BLaER1 treated with 17β-estradiol and CSF1 and Interleukin-3, amounts not matched to agents 10 nM and 100 nM (cell line): ENCODE data around the gene TGDS.

Source experiments
- H3K27ac ChIP-seq, 11 experiments: shearing (Covaris generic); formaldehyde crosslinking; 2 replicates each; pipeline ENCODE4 v1.8.1; 2022
- H3K27me3 ChIP-seq, 11 experiments: shearing (Covaris generic); formaldehyde crosslinking; 2 replicates each; pipeline ENCODE4 v1.8.1; 2022
- H3K36me3 ChIP-seq, 11 experiments: shearing (Covaris generic); formaldehyde crosslinking; 2 replicates each; pipeline ENCODE4 v1.8.1; 2022
- H3K4me1 ChIP-seq, 10 experiments: shearing (Covaris generic); formaldehyde crosslinking; 2 replicates each; pipeline ENCODE4 v1.8.1; 2022
- H3K4me2 ChIP-seq, 11 experiments: shearing (Covaris generic); formaldehyde crosslinking; 2 replicates each; pipeline ENCODE4 v1.8.1; 2022
- H3K4me3 ChIP-seq, 10 experiments: shearing (Covaris generic); formaldehyde crosslinking; 2 replicates each; pipeline ENCODE4 v1.8.1; 2022
- H3K9ac ChIP-seq, 11 experiments: shearing (Covaris generic); formaldehyde crosslinking; 2 replicates each; pipeline ENCODE4 v1.8.1; 2022
- H3K9me3 ChIP-seq, 11 experiments: shearing (Covaris generic); formaldehyde crosslinking; replicated peaks in 1 of 11; 2 replicates each; pipeline ENCODE4 v1.8.1; 2022
- H4K20me1 ChIP-seq, 11 experiments: shearing (Covaris generic); formaldehyde crosslinking; 2 replicates each; pipeline ENCODE4 v1.8.1; 2022
- Cebpa-rat ChIP-seq, 11 experiments: shearing (Covaris generic); IDR thresholded peaks; 2 replicates each; pipeline ENCODE4 v1.8.1; 2022

Gene TGDS

GRCh38 chr13:94550062-94550738 is 45.8 kb downstream of the TGDS start:
- Histone ChIP-seq H3K4me1 (peaks cover 11 to 26% (median 17%) of the 10 kb centered on the region in 10 experiments), H3K36me3 (no peaks in the 10 kb centered on the region), H4K20me1 (no peaks in the 10 kb centered on the region), H3K4me2 (peak overlapping the region; percentile 78 to 97 (median 89)), H3K27me3 (no peaks in the 10 kb centered on the region), H3K9ac (peak overlapping the region; percentile 82 to 93 (median 87)), H3K9me3 (0 out of 22 replicates have a peak, but pooled peaks cover 0 to 5% (median 0%) of the 10 kb centered on the region in 11 experiments), H3K27ac (peak overlapping the region in 10 of 11 experiments; percentile 84 to 96 (median 91); a peak in 20 of 22 replicates), H3K4me3 (peak overlapping the region; percentile 62 to 79 (median 70))
- TF ChIP-seq Cebpa-rat (IDR thresholded peaks at IDR 0.05): no peak

DNA sequence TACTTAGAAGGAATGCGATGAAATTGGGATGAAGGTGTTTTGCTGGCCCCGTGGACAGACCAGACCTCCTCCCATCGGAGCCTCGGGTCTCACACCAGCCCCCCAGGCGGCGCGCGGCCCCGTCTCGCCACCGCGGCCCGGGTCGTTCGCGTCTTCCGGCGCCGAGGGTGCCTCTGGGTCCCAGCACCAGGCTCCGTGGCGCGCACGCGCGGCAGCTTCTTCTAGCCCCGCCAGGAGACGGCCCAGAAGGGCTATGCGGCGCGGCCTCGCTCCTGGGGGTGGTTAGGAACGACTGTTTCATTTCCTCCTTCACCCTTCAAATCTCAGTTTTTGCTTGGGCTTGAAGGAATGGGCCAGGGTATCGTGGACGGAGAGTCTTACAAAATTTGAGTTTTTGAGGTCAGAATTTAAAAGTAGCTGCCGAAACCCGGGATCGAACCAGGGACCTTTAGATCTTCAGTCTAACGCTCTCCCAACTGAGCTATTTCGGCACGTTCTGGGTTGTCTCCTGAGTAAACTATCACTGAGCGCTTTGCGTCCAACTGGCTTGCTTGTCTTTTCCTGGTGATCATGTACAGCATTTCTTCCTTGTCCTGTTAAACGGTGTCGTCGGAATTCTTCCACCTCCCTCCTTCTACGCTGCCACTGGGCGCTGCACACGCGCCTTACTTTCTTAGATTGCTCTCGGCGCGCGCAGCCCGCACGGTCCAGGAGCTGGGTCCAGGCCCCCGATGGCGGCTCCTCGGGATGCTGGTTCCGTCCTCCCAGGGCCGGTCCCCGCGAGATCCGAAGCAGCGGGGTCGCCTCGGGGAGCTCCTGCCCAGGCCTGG is 46.5 kb downstream of the TGDS start:
- Histone ChIP-seq H3K4me1 (peaks cover 11 to 26% (median 17%) of the 10 kb centered on the region in 10 experiments), H3K4me3 (peak overlapping the region; percentile 62 to 79 (median 70)), H4K20me1 (no peaks in the 10 kb centered on the region), H3K9ac (peak overlapping the region; percentile 82 to 93 (median 87)), H3K27me3 (no peaks in the 10 kb centered on the region), H3K4me2 (peak overlapping the region; percentile 78 to 97 (median 89)), H3K36me3 (no peaks in the 10 kb centered on the region), H3K27ac (peak overlapping the region; percentile 82 to 96 (median 91)), H3K9me3 (0 out of 22 replicates have a peak, but pooled peaks cover 0 to 8% (median 0%) of the 10 kb centered on the region in 11 experiments)
- no peak for TF ChIP-seq Cebpa-rat (IDR thresholded peaks at IDR 0.05)

GRCh38 chr13:94548821-94549231 is 47.1 kb downstream of the TGDS start:
- Histone ChIP-seq H3K4me2 (peak overlapping the region; percentile 78 to 97 (median 89)), H3K4me3 (peak overlapping the region; percentile 62 to 79 (median 70)), H3K27me3 (no peaks in the 10 kb centered on the region), H3K9me3 (0 out of 22 replicates have a peak, but pooled peaks cover 0 to 8% (median 0%) of the 10 kb centered on the region in 11 experiments), H3K27ac (peak overlapping the region; percentile 82 to 96 (median 91)), H3K36me3 (no peaks in the 10 kb centered on the region), H3K9ac (peak overlapping the region; percentile 82 to 93 (median 87)), H4K20me1 (no peaks in the 10 kb centered on the region), H3K4me1 (peaks cover 11 to 26% (median 17%) of the 10 kb centered on the region in 10 experiments)
- TF ChIP-seq Cebpa-rat (IDR thresholded peaks at IDR 0.05): no peak

- H4K20me1 ChIP-seq: no peaks in the 10 kb centered on the region
- peaks cover 11 to 26% (median 17%) of the 10 kb centered on the region in 10 experiments for H3K4me1 ChIP-seq
- H3K27ac ChIP-seq: peak overlapping the region; percentile 82 to 96 (median 91)
- H3K9me3 ChIP-seq: 0 out of 22 replicates have a peak, but pooled peaks cover 0 to 8% (median 0%) of the 10 kb centered on the region in 11 experiments
- no peak for TF ChIP-seq Cebpa-rat (IDR thresholded peaks at IDR 0.05)
- H3K9ac ChIP-seq: peak overlapping the region; percentile 82 to 93 (median 87)
- no peaks in the 10 kb centered on the region for H3K27me3 ChIP-seq
- H3K4me3 ChIP-seq: peak overlapping the region; percentile 62 to 79 (median 70)
- peak overlapping the region; percentile 78 to 97 (median 89) for H3K4me2 ChIP-seq
- H3K36me3 ChIP-seq: no peaks in the 10 kb centered on the region
Measured at GRCh38 chr13:94548382-94548781, 47.6 kb downstream of the TGDS start.

DNA sequence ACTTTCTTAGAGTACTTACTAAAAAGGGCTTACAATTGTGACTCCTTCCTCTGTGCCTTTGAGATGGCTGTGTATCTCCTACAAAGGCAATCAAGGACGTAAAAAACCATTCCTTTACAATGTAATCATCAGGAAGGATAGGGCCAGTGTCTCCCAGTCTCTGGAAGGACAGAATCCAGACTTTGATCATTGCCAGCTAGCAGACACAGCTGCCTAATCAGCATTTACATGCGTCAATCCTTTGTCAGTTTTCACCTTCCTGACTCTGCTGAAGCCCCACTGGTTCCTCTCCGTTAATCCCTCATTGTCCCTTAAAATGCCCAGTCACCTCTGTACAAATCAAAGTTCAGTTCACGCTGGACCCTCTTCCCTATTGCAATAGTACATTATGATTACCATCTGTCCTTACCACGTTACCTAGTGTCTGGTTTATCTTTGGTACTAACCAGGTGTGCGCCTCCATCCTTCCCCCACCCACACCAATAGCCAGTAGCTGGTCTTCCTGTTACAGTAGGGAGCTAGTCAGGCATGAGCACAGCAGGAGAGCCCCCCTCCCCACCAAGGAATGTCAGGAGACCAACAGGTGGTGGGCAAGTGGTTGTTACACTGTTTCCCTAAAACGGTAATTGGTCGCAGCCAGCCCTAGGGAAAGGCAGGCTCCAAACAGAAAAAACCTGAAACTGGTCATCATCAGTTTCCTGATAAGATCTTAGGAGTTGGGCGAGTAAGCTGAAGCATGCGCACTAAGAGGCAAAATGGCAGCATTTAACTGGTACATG is 49.7 kb downstream of the TGDS start:
- H3K4me2 ChIP-seq: no peak overlapping the region
- no peak for TF ChIP-seq Cebpa-rat (IDR thresholded peaks at IDR 0.05)
- peaks cover 11 to 26% (median 17%) of the 10 kb centered on the region in 10 experiments for H3K4me1 ChIP-seq
- no peaks in the 10 kb centered on the region for H4K20me1 ChIP-seq
- no peak overlapping the region for H3K4me3 ChIP-seq
- H3K27ac ChIP-seq: no peak overlapping the region
- H3K9me3 ChIP-seq: 0 out of 22 replicates have a peak, but pooled peaks cover 0 to 8% (median 0%) of the 10 kb centered on the region in 11 experiments
- H3K36me3 ChIP-seq: no peaks in the 10 kb centered on the region
- no peak overlapping the region for H3K9ac ChIP-seq
- H3K27me3 ChIP-seq: no peaks in the 10 kb centered on the region

DNA sequence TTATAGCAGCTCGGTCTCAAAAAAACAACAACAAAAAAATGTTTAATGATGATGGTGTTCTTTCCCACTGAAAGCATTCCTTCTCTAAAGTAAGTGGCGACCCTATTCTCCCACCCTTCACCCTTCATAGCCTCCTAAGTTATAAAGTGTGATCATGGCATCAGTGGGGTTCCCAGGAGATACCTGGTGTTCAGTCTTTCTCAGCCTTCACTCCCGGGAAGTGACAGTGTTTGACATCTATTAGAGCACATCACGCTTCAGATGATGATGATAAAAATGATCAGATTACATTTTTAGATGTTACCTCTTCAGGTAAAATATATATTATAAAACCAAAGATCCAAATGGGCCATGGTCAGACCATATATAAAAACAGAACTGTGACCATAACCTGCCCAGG is 51.0 kb downstream of the TGDS start:
- Histone ChIP-seq H3K4me3 (no peak overlapping the region), H3K36me3 (no peaks in the 10 kb centered on the region), H3K4me1 (peaks cover 11 to 21% (median 16%) of the 10 kb centered on the region in 10 experiments), H3K27ac (no peak overlapping the region), H3K27me3 (no peaks in the 10 kb centered on the region), H3K9me3 (0 out of 22 replicates have a peak, but pooled peaks cover 0 to 8% (median 0%) of the 10 kb centered on the region in 11 experiments), H3K9ac (no peak overlapping the region), H4K20me1 (no peaks in the 10 kb centered on the region), H3K4me2 (no peak overlapping the region)
- no peak for TF ChIP-seq Cebpa-rat (IDR thresholded peaks at IDR 0.05)

- Histone ChIP-seq H3K4me3 (no peak overlapping the region), H3K9me3 (0 out of 22 replicates have a peak, but pooled peaks cover 0 to 8% (median 0%) of the 10 kb centered on the region in 11 experiments), H3K27ac (no peak overlapping the region), H3K9ac (no peak overlapping the region), H3K36me3 (no peaks in the 10 kb centered on the region), H3K4me2 (no peak overlapping the region), H3K4me1 (peaks cover 4 to 9% (median 6%) of the 10 kb centered on the region in 10 experiments; a peak in 19 of 20 replicates), H3K27me3 (no peaks in the 10 kb centered on the region), H4K20me1 (no peaks in the 10 kb centered on the region)
- TF ChIP-seq Cebpa-rat (IDR thresholded peaks at IDR 0.05): no peak
Measured at GRCh38 chr13:94542917-94543316, 53.0 kb downstream of the TGDS start.

GRCh38 chr13:94537740-94538630 is 58.0 kb downstream of the TGDS start:
- H3K4me2 ChIP-seq: no peak overlapping the region
- TF ChIP-seq Cebpa-rat (IDR thresholded peaks at IDR 0.05): no peak
- no peak overlapping the region for H3K4me3 ChIP-seq
- no peaks in the 10 kb centered on the region for H3K4me1 ChIP-seq
- no peaks in the 10 kb centered on the region for H4K20me1 ChIP-seq
- H3K9ac ChIP-seq: no peak overlapping the region
- H3K36me3 ChIP-seq: no peaks in the 10 kb centered on the region
- H3K27me3 ChIP-seq: no peaks in the 10 kb centered on the region
- H3K9me3 ChIP-seq: no peaks in the 10 kb centered on the region
- no peak overlapping the region for H3K27ac ChIP-seq
